ENCODE data around the gene KLF17.

GRCh38 chr1:44154049-44154448 is 35.4 kb downstream of the KLF17 start:
- TF ChIP-seq, protein P1, sequence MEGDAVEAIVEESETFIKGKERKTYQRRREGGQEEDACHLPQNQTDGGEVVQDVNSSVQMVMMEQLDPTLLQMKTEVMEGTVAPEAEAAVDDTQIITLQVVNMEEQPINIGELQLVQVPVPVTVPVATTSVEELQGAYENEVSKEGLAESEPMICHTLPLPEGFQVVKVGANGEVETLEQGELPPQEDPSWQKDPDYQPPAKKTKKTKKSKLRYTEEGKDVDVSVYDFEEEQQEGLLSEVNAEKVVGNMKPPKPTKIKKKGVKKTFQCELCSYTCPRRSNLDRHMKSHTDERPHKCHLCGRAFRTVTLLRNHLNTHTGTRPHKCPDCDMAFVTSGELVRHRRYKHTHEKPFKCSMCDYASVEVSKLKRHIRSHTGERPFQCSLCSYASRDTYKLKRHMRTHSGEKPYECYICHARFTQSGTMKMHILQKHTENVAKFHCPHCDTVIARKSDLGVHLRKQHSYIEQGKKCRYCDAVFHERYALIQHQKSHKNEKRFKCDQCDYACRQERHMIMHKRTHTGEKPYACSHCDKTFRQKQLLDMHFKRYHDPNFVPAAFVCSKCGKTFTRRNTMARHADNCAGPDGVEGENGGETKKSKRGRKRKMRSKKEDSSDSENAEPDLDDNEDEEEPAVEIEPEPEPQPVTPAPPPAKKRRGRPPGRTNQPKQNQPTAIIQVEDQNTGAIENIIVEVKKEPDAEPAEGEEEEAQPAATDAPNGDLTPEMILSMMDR (IDR thresholded peaks at IDR 0.05) = no peak
- no peak for TF ChIP-seq POLR2A (IDR thresholded peaks at IDR 0.05)
- TF ChIP-seq EP300 (IDR thresholded peaks at IDR 0.05) = no peak

All from tibial nerve (tissue), 4 donors.